OCI-M2 (cell line): ENCODE results near the gene MAP6.
A peak's percentile ranks its signal among the peaks of the same experiment; 100 is the strongest.

ENCODE experiments used
- DNase-seq: peaks from one replicate; lab custom pipeline; 2025; ENCODE audit not compliant: unreplicated experiment; lab: John Stamatoyannopoulos, UW

MAP6 gene

GRCh38 chr11:75632450-75632849 is 36.4 kb downstream of the MAP6 start:
- DNase-seq = peak; percentile 70

- no peak for DNase-seq
Observed at GRCh38 chr11:75631086-75631730, 37.6 kb downstream of the MAP6 start.

DNA sequence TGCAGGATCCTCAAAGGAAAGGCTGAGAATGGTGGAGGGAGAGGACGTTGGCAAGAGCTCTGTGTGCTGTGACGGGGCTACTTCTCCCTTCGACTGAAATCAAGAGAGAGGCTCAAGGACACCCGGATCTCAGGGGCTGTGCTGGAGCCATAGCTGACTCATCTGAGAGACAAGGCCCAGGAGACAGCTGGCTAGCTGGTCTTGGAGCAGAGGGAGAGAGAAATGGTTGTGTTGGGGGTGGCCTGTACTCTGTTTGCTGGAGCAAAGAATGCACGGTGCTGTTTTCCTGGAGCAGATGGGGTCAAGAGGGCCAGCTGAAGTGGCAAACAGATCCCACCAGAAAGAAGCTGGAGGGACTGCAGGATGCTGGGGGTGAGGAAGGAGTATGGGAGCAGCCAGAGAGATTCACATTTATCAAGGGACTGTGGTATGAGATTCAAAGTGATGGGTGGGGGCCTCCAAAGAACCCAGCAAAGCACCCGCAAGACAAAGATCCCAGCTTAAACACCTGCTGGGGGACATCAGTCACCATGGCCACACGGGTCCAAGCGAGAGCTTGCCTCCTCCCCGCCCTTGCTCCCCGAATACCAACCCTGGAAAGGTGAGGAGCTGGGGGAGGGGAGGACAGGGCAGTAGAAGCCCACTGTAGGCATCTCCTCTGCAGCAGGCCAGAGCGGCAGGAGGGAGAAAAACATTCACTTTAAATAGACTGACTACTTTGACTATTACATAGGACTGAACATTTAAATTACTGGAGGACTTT is 40.8 kb downstream of the MAP6 start:
- DNase-seq = no peak

GRCh38 chr11:75626889-75627529 is 41.8 kb downstream of the MAP6 start:
- no peak for DNase-seq

DNA sequence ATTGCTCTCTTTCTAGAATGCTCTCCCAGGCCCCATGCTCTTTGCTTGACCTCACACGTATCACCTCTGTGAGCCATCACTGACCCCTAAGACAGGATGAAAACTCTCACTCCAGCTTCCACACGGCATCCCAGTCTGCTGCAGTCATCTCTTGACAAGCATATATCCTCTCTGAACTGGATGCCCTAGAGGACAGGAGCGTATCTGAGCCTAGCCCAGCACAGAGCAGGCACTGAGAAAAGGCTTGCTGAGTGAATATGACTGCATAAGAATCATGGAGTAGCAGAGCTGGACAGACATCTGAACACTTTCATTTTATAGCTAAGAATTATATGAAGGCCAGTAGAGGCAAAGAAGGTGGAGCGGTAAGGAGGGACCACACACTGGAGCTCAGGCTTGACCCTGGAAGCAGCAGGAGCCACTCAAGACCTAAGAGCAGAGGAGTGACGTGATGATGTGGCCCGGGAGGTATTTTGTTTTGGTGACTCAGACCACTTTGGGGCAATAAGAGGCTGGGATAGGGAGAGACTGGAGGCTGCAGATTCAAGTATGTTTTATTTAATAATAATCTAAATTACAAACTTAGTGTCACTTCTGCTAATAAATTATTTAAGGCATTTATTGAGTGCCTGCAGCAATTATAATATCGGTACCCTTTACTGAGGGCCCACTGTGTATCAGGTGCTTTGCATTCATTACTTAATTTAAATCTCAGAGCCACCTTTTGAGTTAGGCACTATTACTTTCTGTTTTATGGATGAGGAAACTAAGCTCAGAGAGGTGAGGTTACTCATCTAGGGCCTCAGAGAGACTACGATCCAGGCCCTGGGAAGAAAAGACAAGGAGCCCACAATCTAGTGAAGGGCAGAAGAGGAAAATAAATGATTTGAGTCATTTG is 42.6 kb downstream of the MAP6 start:
- no peak for DNase-seq

DNA sequence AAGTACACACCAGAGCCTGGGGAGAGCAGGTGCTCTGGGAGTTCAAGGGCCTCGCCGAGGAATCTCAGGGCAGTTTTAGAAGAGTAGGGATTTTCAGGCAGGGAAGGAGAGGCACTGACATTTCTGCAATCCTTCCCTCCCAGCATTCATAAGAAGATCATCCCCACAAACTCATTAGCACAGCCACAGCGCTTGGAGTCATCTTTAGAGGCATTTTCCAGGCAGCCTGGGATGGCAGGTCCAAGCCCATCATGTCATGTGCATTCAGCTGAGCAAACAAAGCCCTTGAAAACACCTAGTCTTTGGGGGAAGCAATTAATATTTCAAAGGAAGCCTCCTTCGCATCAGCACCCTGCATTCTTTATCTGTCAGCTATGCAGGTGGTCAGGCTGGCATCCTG is 43.8 kb downstream of the MAP6 start:
- no peak for DNase-seq

GRCh38 chr11:75616281-75616680 is 52.6 kb downstream of the MAP6 start:
- no peak for DNase-seq

DNA sequence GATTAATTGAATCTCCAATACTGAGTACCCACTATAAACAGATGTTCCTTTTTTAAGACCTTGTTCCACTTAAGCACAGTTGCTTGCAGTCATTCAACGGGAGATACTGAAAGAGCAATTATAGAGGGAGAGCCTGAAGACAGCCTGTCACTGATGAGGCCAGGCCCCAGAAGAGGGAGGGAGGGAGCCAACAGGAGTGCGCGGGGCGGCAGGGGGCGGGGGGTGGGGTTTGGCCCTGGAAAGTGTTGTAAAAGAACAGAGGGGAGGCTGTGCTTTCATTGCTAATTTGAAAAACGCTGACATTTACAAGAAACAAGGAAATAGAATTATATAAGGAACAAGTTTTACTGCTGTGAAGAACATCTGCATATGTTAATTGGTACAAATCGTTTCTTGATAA is 53.1 kb downstream of the MAP6 start:
- DNase-seq = no peak

GRCh38 chr11:75611823-75612222 is 57.0 kb downstream of the MAP6 start:
- DNase-seq = no peak

DNA sequence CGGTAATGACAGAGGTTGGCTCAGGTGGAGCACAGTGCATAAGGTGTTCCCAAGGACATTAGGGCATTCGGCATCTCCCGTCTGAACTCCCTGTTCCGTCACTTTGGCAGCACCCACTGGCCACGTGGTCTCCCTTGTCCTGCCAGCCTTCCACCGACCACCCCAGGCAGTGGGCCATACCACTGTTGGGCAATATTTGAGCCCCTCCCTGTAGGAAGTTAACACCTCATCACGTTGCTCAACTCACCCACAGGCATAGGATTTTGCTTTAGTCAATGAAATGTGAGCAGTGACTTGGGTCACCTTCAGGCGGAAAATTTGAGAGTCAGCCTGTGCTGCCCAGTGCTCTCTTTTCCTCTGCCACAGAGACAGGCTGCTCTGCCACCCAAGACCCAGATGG is 62.7 kb downstream of the MAP6 start:
- no peak for DNase-seq

- no peak for DNase-seq
Observed at GRCh38 chr11:75603791-75604736, 64.8 kb downstream of the MAP6 start.

DNA sequence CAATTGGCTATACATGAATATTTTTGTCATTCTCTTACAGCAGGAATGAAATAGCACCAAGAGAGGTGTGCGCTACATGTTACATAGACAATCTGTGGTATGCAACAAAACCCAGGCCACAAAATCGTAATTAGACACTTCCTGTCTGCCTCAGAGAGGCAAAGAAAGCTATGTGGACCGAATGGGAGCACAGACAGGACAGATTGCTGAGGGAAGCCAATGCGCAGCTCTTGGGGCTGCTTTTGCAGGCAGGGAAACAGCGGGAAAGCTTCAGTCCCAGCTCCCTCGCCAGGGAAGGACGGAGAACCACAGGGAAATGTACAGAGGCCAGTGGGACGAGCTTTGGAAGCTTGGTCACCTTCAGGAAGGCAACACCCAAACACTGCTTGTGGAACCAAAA is 65.9 kb downstream of the MAP6 start:
- DNase-seq = no peak

DNA sequence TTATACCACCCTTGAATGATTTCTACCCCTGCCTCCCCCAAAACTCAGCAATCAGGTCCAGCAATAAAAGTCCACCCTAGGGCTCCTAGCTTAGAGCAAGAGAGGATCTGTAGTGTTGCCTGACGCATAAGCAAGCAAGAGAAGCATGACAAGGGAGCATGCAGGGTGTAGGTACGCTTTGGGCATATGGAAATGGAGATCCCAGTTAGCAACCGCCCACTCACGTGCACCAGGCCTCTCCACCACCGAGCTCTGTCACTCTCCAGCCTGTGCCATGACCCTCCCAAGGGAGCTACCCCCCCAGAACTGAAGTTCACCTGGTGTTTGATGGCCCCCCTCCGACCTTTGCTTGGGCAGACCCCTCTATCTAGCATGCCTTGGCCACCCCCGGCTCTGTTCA is 67.3 kb downstream of the MAP6 start:
- no peak for DNase-seq

- DNase-seq = no peak
Observed at GRCh38 chr11:75600356-75600755, 68.5 kb downstream of the MAP6 start.

GRCh38 chr11:75598900-75599299 is 69.9 kb downstream of the MAP6 start:
- no peak for DNase-seq

DNA sequence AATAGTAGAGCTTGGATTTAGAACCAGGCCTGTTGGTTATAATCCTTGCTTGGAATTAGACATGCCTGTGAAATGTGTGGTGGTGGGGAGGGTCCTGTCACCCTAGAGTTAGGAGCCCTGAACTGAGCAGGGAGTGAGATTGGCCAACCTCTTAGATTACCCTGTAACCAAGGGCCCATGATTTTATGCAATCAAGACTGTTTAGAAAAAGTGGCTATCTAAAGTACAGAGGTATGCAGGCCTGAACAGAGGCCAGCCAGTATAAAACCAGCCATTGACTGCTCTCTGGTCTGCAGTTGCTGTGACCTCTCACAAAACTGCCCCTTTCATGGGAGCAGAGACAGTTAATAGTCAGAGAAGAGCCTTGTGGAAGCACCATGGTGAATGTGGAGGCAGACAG is 70.6 kb downstream of the MAP6 start:
- DNase-seq = no peak

GRCh38 chr11:75597636-75598035 is 71.2 kb downstream of the MAP6 start:
- DNase-seq = no peak

GRCh38 chr11:75596914-75597313 is 71.9 kb downstream of the MAP6 start:
- no peak for DNase-seq

DNA sequence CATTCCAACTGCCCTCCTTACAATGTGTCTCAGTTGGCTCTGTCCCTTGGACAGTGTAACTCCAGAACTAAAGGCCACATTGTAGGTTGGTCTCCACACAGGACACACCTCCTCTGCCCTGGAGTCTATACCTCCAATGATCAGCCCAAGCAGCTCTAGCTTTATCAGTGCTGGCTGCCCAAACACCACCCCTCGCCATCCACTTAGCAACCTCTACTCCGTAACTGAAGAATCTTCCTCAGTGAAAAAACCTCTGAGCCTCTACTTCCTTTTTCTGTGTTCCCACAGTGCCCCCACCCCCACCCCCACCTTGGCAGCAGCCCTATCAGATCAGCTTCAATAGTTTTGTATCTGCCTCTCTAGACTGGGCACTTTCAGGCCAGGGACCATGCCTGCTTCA is 73.4 kb downstream of the MAP6 start:
- no peak for DNase-seq

GRCh38 chr11:75594211-75594610 is 74.6 kb downstream of the MAP6 start:
- no peak for DNase-seq
